Spleen (tissue), 11 donors: ENCODE results near the gene ATF6. TPM values are rescaled to one million over a fixed set of nuclear protein-coding genes. Genes with fewer than 3 reads are reported as not detected.

Experiments
- DNase-seq: peaks from one replicate; pipeline ENCODE4 v3.0.0-alpha.2; 2020
- H3K27ac ChIP-seq, 8 donors: fragments of 200-600 bp; sonication (generic) in 7 of 8; 1 replicate in 4 of 8; 2 replicates in 4 of 8; pipeline versions ENCODE4 v1.5.0 to v1.8.0; 2016 to 2021; ENCODE audit warnings: inconsistent platforms in 4 of 8, mild to moderate bottlenecking in 4 of 8, moderate library complexity in 1 of 8
- H3K27me3 ChIP-seq, 7 donors: fragments of 200-600 bp; sonication (generic) in 6 of 7; replicated peaks in 1 of 7; 1 replicate in 4 of 7; 2 replicates in 3 of 7; pipeline versions ENCODE4 v1.5.0 to v1.8.0; 2016 to 2021; ENCODE audit warnings: inconsistent platforms in 3 of 7, mild to moderate bottlenecking in 1 of 7
- H3K36me3 ChIP-seq, 6 donors: fragments of 200-600 bp; sonication (generic) in 5 of 6; 1 replicate in 4 of 6; 2 replicates in 2 of 6; pipeline versions ENCODE4 v1.5.0 to v1.8.0; 2016 to 2021; ENCODE audit warnings: inconsistent platforms in 2 of 6
- H3K4me1 ChIP-seq, 6 donors: fragments of 200-600 bp; sonication (generic) in 5 of 6; 1 replicate in 3 of 6; 2 replicates in 3 of 6; pipeline versions ENCODE4 v1.5.0 to v1.8.0; 2016 to 2021; ENCODE audit warnings: inconsistent platforms in 3 of 6
- H3K4me3 ChIP-seq, 8 donors: fragments of 200-600 bp; sonication (generic) in 7 of 8; 1 replicate in 4 of 8; 2 replicates in 4 of 8; pipeline versions ENCODE4 v1.5.0 to v1.8.0; 2016 to 2021; ENCODE audit warnings: inconsistent platforms in 4 of 8, mild to moderate bottlenecking in 4 of 8, moderate library complexity in 2 of 8
- H3K9me3 ChIP-seq, 8 donors: fragments of 200-600 bp; sonication (generic) in 7 of 8; 1 replicate in 4 of 8; 2 replicates in 4 of 8; pipeline versions ENCODE4 v1.5.0 to v1.8.0; 2016 to 2021; ENCODE audit warnings: inconsistent platforms in 4 of 8
- POLR2A ChIP-seq, 3 donors: fragments of 450-650 bp; IDR thresholded peaks; one replicate each; pipeline ENCODE4 v1.5.1; 2017; ENCODE audit warnings: antibody characterized with exemption in 3 of 3, mild to moderate bottlenecking in 1 of 3
- POLR2AphosphoS5 ChIP-seq, 3 donors: sonication (generic); formaldehyde crosslinking; IDR thresholded peaks; one replicate each; pipeline ENCODE4 v1.5.1; 2017; ENCODE audit warnings: antibody characterized with exemption in 3 of 3
- WGBS, 5 donors: extraction: QIAGEN DNeasy Blood & Tissue Kit in 3 of 5; methylation state at CpG; one replicate each; pipeline versions ENCODE4 v1.1.5 to v1.1.7; 2013 to 2018; 5-methylcytosine and 5-hydroxymethylcytosine counted together
- intact Hi-C: fragments of 100-400 bp; cut with DNase I; formaldehyde crosslinking; loops from one replicate; pipeline ENCODE4 v1.15.0; 2023; ENCODE audit warnings: low total_unique reads
- polyA plus RNA-seq, 3 donors: library from polyadenylated mRNA; stranded (reverse); fragments of 200-250 nt; gene quantifications; one replicate each; pipeline ENCODE4 v1.2.1, GENCODE V29; 2013
- total RNA-seq, 7 donors: library from RNA; depleted of rRNA in 3 of 7; stranded (reverse); fragments of >200 nt in 3 of 7; fragmentation: NEBNext Ultra II Directional in 4 of 7; extraction: Animal tissue kit (Norgen Biotek cat#: 25700) in 4 of 7; gene quantifications; one replicate each; pipeline versions ENCODE4 v1.1.0 to v1.2.1, GENCODE V29; 2016 to 2021
- TF ChIP-seq, protein P1 (sequence below), 11 experiments: fragments of 200-600 bp in 7 of 11; fragments of 450-650 bp in 4 of 11; sonication (generic) in 4 of 11; IDR thresholded peaks in 8 of 11; conservative IDR thresholded peaks in 3 of 11; 1 replicate in 7 of 11; 2 replicates in 4 of 11; pipeline versions ENCODE4 v1.4.0 to v1.8.0; 2016 to 2021; ENCODE audit warnings: antibody characterized with exemption in 11 of 11, inconsistent platforms in 4 of 11, mild to moderate bottlenecking in 1 of 11
- donor health status: healthy with polysubstance abuse.
- donor health status: DM: no; HTN: no; CAD: no; lungs with moderate emphysema.
- donor health status: DM: no; HTN: no; CAD: no.
- donor health status: Bipolar disorder and iron deficiency.
- donor health status: healthy.
- donor health status: DM: no; HTN: no; CAD: no.
- donor health status: DM: yes; HTN: yes; CAD: no.

ATF6 gene
- total and polyA plus RNA-seq, 10 donors, result 2.5 to 46.8 (median 33.0) TPM

DNA sequence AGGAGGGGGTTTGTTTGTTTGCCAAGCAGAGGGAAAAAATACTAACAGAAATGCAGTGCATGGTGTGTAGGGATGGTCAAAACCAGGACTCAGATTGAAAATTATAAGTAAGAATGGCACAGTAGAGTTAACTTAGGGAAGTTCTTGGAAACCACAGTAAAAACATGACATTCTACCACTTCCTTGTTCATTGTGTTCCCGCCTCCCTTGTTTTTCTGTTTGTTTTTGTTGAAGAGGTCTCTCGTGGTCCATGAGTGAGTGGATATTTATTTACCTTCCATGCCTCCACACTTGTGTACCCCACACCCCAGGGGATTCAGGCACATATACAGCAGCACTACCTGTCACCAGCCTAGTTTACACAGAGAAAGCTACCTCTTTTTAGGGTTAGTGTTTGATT is 187.9 kb downstream of the ATF6 start:
- Histone ChIP-seq H3K27me3 (no peaks in the 10 kb centered on the region), H3K27ac (peak overlapping the region in 2 of 8 donors; percentile 19 to 21), H3K9me3 (no peaks in the 10 kb centered on the region), H3K4me3 (no peak overlapping the region), H3K4me1 (peaks cover 0 to 29% (median 4%) of the 10 kb centered on the region in 6 donors), H3K36me3 (peaks cover 0 to 38% (median 10%) of the 10 kb centered on the region in 6 donors)
- no peak for TF ChIP-seq POLR2AphosphoS5 (IDR thresholded peaks at IDR 0.05)
- TF ChIP-seq, protein P1, sequence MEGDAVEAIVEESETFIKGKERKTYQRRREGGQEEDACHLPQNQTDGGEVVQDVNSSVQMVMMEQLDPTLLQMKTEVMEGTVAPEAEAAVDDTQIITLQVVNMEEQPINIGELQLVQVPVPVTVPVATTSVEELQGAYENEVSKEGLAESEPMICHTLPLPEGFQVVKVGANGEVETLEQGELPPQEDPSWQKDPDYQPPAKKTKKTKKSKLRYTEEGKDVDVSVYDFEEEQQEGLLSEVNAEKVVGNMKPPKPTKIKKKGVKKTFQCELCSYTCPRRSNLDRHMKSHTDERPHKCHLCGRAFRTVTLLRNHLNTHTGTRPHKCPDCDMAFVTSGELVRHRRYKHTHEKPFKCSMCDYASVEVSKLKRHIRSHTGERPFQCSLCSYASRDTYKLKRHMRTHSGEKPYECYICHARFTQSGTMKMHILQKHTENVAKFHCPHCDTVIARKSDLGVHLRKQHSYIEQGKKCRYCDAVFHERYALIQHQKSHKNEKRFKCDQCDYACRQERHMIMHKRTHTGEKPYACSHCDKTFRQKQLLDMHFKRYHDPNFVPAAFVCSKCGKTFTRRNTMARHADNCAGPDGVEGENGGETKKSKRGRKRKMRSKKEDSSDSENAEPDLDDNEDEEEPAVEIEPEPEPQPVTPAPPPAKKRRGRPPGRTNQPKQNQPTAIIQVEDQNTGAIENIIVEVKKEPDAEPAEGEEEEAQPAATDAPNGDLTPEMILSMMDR (IDR thresholded peaks at IDR 0.05 in 8 of 11, conservative IDR thresholded peaks at IDR 0.05 in 3 of 11), result no peak
- TF ChIP-seq POLR2A (IDR thresholded peaks at IDR 0.05), result no peak
- intact Hi-C loops, result no loop called here
- DNase-seq, result no peak
- 28 to 52% (median 49%) methylated on average over 2 of the region's 2 CpGs for WGBS, 5 donors

DNA sequence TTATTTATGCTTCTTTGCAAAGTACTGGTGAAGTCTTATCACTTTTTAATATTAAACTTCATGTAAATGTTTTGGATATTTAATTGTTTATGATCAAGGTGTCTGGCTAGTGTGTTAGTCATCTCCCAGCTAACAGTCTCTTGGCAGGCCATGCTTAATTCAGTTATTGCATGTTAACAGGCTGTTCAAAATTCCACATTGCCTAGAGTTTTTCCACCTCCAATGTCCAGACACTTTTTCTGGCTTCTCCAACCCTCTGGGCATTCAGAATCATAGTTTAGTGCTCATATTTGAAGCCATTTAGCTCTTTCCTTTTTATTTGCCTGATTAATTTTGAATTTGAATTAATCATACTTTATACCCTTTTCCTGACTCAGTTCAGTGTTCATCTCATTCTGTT is 188.3 kb downstream of the ATF6 start:
- Histone ChIP-seq H3K4me3 (no peak overlapping the region), H3K27me3 (no peaks in the 10 kb centered on the region), H3K36me3 (peaks cover 0 to 40% (median 11%) of the 10 kb centered on the region in 6 donors), H3K27ac (peak overlapping the region in 2 of 8 donors; percentile 19 to 21), H3K4me1 (peaks cover 0 to 27% (median 4%) of the 10 kb centered on the region in 6 donors), H3K9me3 (no peaks in the 10 kb centered on the region)
- no peak for DNase-seq
- intact Hi-C loops, result no loop called here
- TF ChIP-seq POLR2AphosphoS5 (IDR thresholded peaks at IDR 0.05) (no peak), POLR2A (IDR thresholded peaks at IDR 0.05) (no peak)
- TF ChIP-seq, protein P1 (IDR thresholded peaks at IDR 0.05 in 8 of 11, conservative IDR thresholded peaks at IDR 0.05 in 3 of 11), result no peak

DNA sequence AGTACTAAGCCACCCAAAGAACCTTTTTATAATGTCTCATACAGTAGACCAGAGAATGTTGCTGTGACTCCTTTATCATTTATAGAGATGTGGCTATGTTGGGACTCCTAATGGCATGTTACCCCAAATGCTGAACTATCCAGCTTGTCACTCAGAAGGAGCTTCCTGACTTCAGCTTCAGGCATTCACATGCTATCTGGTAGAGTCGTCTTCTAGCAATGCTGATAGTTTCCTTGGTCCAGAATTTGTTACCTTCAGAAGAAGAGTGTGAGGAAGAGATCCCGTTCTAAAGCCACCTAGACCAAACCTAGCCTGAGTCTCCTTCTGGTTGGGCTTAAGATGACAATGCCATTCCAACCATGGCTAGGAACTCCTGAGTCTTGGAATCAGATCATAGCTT is 189.5 kb downstream of the ATF6 start:
- 90 to 98% (median 97%) methylated on average over 2 of the region's 2 CpGs for WGBS, 5 donors
- H3K4me1 ChIP-seq, result peaks cover 0 to 21% (median 4%) of the 10 kb centered on the region in 6 donors
- H3K27me3 ChIP-seq, result no peaks in the 10 kb centered on the region
- no peaks in the 10 kb centered on the region for H3K9me3 ChIP-seq
- DNase-seq, result no peak
- TF ChIP-seq POLR2A (IDR thresholded peaks at IDR 0.05), result no peak
- TF ChIP-seq, protein P1 (IDR thresholded peaks at IDR 0.05 in 8 of 11, conservative IDR thresholded peaks at IDR 0.05 in 3 of 11), result no peak
- no peak for TF ChIP-seq POLR2AphosphoS5 (IDR thresholded peaks at IDR 0.05)
- intact Hi-C loops, result no loop called here
- peaks cover 0 to 50% (median 14%) of the 10 kb centered on the region in 6 donors for H3K36me3 ChIP-seq
- H3K4me3 ChIP-seq, result no peak overlapping the region
- no peak overlapping the region for H3K27ac ChIP-seq

DNA sequence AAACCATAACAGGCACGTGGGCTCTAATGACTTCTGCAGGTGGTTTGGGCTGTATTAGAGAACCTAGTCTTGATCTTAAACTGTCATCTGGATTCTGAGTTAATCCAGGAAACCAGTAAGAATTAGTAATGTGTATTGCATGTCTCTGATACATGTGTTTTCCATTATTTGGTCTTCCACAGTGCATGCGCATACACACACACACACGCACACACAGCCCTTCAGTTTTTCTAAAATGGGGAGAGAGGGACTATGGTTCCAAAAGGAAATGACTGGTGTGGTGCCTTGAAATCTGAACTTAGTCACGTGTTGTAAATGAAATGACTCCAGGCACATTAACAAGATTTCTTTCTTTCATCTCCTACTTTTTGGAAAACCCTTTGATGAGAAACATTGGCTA is 190.0 kb downstream of the ATF6 start:
- Histone ChIP-seq H3K36me3 (peaks cover 0 to 55% (median 17%) of the 10 kb centered on the region in 6 donors), H3K9me3 (no peaks in the 10 kb centered on the region), H3K27ac (no peak overlapping the region), H3K4me1 (peaks cover 0 to 24% (median 5%) of the 10 kb centered on the region in 6 donors), H3K27me3 (no peaks in the 10 kb centered on the region), H3K4me3 (no peak overlapping the region)
- intact Hi-C loops, result no loop called here
- 89 to 95% (median 93%) methylated on average over 4 of the region's 4 CpGs for WGBS, 5 donors
- no peak for TF ChIP-seq POLR2AphosphoS5 (IDR thresholded peaks at IDR 0.05)
- no peak for TF ChIP-seq POLR2A (IDR thresholded peaks at IDR 0.05)
- TF ChIP-seq, protein P1 (IDR thresholded peaks at IDR 0.05 in 8 of 11, conservative IDR thresholded peaks at IDR 0.05 in 3 of 11), result no peak
- DNase-seq, result no peak
